HG03354 (cell line): ENCODE measurements around the gene PPP1R7.

ENCODE experiments used
- ATAC-seq: cut with Tn5 transposase; IDR thresholded peaks from one replicate; pipeline ENCODE4 v1.9.1; 2021; ENCODE audit warnings: mild to moderate bottlenecking; ENCODE audit not compliant: unreplicated experiment, poor library complexity, severe bottlenecking

PPP1R7 gene

DNA sequence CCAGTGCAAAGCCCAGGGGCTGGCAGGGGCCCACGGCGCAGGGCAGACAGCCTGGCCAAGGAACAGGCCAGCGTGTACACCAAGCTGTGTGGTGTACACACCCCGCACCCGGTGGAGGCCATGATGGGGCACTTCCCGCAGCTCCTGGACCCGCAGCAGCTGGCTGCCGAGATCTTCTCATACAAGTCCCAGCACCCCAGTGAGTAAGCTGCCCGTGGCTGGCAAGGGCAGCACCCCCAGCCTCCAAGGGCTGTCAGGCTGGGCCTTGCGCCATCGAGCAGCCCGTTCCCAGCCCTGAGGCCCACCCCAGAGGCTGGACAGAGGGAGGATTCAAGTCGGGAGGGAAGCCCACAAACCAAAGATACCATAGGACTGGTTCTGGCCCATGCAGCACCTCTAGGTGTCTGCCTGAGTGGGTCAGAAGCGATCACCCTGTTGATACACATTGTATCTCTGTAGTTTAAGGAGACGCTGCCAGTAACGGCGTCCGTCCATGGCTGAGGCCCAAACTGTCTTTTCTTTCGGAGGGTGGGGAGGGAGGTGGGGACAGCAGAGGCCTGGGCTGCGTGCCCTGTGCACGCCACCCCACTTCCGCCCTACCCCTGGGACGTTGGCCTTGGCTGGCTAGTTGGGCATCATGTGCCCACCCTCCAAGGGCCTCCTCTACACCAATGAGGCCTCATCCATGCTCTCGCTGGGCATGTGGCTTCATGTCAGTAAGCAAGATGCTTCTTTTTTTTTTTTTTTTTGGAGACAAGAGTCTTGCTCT lies 31.3 kb upstream of the PPP1R7 start:
- ATAC-seq: no peak

DNA sequence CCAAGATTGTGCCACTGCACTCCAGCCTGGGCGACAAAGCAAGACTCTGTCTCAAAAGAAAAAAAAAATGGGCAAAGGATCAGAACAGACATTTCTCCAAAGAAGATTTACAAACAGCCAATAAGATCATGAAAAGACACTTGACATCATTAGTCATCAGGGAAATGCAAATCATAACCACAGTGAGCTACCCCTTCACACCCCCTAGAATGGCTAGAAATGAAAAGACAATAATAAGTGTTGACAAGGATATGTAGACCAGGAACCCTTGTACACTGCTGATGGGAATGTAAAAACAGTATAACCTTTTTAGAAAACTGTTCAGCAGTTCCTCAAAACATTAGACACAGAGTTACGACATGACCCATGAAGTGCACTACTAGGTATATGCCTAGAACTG lies 29.8 kb upstream of the PPP1R7 start:
- ATAC-seq: no peak

DNA sequence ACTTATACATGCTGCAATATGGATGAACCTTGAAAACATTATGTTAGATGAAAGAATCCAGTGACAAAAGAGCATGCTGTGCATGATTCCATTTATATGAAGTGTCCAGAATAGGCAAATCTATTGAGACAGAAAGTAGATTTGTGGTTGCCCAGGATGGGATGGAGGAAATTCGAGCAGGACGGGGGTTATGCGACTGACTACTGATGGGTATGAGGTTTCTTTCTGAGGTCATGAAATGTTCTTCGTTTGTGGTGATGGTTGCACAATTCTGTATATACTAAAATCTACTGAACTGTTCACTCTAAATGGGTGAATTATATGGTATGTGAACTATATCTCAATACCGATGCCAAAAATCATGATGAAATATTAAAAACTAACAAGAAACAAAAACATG lies 29.3 kb upstream of the PPP1R7 start:
- no peak for ATAC-seq

DNA sequence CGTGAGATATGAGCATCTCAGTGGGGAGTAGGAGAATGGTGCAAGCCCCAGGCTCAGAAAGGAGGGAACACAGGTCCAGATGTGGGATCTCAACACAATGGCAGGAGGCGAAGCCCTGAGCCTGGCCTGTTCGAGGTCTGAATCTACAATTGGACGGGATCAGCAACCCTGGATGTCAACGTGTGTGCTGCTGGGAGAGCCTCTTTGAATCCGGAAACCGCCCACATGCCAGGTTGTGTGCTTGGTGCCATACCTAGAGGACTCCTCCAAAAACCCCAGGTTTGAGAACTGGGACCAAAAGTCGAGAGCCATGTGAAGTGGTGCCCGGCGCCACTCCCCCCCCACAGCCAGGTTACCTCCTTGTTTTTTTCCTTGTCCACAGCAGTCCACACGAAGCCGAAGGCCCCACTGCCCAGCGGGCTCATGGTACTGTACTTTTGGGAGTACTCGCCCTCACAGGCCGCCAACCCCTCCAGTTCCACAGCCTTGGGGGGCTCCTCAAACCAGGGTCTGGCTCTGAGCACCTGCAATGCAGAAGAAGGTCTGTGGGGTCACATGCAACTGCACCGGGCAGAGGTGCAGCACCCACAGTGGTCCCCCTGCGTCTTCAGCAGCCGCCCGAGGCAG lies 27.8 kb upstream of the PPP1R7 start:
- no peak for ATAC-seq

DNA sequence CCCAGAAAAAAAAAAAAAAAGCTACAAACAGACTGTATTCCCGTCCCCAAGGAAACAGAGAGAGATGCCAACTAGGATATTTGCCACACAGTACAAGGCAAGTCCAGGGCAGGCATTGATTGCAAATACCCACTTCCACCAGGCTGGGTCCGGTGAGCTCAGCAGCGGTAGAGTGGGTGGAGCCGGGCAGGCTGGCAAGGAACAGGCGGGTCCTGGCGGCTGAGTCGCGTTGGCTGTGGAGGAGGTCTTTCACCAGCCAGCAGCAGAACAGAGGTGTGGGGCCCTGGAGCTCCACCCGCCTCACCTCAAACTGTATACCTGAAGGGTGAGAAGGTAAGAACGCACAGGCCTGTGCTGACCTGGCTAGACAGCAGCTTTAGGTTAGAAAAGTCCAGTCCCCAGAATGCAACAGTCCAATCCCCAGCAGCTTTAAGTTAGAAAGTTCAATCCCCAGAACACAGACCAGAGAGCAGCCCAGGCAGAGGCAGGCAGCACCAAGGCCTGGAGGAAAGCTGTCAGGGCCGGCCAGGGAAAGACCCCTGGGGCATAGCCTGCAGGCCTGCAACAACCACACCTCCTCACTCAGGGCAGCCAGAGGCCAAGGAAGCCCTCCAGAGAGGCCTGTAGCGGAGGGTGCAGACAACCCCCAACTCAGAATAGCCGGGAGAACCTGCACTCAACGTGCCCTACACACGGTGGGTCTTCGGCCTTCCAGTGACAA lies 26.3 kb upstream of the PPP1R7 start:
- ATAC-seq: no peak

DNA sequence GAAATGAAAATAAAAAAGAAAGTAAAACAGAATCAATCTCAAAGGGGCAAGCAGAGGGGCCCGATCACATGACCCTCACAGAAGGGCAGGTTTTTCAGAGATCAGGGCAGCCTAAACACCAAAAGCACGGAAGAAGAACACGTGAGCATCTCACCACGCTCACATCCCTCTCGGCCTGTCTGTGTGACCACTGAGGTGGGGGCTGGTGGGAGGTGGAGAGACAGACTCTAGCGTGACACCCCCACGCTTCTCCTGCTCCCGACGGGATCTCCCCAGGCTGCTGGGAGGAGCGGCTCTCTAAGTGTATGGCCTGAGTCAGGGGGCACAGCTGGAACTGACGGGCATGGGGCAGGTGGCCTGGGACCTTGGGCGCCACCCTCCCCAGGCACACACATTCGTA lies 24.6 kb upstream of the PPP1R7 start:
- no peak for ATAC-seq

- ATAC-seq: no peak
These were observed 24.1 kb upstream of the PPP1R7 start for GRCh38 chr2:241126201-241126611.

DNA sequence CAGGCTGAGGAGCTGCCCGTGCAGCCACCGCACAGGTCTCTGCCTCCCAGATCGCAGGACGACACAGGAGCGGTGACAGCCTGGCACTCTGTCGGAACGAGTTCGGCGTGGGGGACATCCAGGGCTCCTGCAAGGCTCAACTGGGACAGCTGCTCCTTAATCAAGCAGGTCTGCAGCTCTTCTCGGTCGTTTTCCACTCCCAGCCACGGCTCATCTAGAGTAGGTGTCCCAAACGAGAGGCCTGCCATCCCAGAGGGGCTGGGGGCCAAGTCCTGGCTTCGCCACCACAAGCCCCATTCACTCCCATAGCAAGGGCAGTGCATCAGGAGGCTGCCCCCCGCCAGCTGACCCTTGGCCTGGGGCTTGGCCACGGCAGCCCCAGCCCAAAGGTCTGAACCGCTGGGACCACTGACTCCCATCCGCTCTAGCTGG lies 23.5 kb upstream of the PPP1R7 start:
- no peak for ATAC-seq

DNA sequence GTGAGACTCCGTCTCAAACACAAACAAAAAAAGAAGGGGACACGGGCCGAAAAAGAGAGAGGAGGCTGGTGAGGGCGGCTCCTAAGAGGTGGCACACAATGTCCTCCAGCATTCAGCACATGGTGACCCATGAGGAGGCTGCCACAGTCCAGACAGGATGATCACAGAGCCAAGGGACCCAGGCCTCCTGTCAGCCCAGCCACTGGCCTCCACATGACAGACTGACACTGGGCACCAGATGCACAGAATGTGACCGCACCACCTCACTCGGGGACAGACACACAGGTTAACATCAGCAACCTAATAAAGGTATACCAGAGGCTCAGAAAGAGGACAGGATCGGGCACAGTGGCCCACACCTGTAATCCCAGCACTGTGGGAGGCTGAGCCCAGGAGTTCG lies 22.0 kb upstream of the PPP1R7 start:
- no peak for ATAC-seq

DNA sequence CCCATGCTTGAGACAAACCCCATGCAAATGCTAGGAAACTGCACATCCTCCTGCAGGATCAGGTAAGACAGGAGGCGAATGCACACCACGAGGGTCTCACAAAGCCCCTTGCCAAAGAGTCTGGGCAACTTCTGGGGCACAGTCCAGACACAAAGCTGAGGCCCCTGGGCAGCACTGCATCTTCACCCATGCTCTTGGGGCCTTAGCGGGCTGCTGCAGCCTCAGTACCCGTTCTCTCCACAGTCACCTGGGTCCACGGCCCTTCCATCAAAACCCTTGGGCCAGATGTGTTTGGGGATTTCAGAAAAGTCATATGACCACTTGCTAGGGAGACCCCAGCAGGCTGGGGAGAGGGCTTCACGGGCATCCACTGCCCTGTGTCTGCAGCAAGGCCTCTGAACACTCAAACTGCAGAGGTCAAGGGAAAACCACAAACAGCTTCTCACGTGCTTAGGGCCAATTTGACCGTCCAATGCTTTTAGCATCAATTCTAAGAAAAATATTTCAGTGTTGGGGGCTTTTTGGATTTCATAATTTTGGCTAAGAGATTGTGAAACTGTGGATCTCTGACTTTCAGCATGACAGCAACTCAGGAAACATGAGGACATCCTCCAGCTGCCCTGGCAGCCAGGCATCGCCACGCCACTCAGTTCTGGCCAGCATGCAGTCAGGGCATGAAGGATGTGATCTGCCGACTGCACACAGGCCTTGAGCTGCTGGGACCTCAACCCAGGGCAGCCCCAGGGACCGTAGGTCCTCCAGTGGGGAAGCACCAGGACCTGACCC lies 21.0 kb upstream of the PPP1R7 start:
- no peak for ATAC-seq

GRCh38 chr2:241130316-241130715 lies 20.0 kb upstream of the PPP1R7 start:
- no peak for ATAC-seq

- no peak for ATAC-seq
These were observed 18.7 kb upstream of the PPP1R7 start for GRCh38 chr2:241131531-241131930.

DNA sequence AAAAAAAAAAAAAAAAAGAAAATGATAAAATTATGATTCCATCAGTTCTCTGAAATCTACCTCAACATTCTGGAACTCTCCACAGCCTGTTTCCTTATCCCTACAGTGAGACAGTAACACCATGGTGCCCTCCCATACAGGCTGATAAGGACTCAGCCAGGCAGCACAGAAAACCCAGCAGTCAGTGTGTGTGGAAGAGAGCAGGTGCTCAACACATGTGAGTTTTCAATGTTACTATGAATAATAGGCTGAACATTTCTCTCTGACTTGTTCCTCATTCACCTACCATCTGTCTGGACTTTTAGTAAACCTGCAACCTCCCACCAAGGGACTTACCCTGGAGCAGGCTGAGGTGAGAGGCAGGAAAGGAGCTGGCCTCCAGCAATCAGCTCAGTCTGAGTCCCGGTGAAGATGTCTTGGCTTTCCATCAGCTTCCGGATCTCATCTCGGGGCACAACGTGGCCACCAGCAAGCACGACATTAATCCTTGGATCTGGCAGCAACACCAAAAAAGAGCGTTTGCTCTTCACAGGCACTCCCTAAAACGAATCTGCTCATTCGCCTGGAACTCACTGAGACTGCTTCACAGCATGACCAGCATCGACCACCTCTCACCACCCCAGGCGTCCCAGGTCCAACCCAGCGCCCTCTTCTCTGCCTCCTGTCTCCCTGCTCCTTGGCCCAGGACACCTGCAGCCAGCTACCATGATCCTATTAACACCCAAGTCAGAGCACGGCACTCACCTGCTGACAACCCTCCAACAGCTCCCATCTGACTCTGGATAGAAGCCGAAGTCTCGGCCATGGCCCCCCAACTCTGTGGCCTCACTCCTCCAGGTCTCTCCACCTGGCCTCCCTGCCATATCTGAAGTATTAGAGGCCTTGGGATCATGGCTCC lies 17.5 kb upstream of the PPP1R7 start:
- ATAC-seq: no peak

- ATAC-seq: no peak
These were observed 16.8 kb upstream of the PPP1R7 start for GRCh38 chr2:241133436-241133820.

DNA sequence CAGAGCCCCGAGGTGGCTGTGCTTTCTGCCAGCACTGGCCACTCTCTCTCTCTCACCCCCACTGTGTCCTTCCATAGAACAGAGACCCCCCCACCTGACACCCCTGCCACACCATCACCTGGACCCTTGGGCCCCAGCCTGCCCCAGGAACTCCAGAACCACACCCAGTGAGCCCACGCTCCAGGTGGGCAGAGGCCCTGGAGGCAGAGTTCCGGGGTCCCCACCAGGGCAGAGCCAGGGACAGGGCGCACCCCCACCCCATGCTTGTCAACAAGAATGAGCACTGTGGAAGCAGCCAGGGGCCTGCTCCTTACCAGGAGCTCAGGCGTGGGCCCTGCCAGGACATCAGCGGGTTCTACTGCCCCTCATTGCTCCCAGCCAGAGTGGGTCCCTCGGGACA lies 15.6 kb upstream of the PPP1R7 start:
- ATAC-seq: no peak

DNA sequence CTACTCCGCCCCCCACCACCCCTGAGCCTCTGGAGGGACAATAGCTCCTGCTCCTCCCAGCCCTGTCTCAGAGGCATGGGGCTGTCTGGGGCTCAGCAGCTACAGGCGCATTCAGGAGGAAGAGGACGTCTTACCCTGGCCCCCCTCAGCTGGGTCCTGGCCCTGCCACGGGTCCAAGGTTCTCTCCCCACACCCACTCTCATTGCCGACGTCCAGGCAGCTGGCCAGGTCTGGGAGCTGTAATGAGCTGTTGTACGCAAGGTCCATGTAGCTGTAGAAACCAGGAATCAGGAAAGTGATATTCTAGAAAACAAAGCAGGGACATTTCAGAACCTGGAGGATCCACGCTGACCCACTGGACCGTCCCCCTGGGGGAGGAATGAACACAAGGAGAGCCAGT lies 14.5 kb upstream of the PPP1R7 start:
- no peak for ATAC-seq

GRCh38 chr2:241136191-241136590 lies 14.1 kb upstream of the PPP1R7 start:
- ATAC-seq: no peak

- no peak for ATAC-seq
These were observed 13.5 kb upstream of the PPP1R7 start for GRCh38 chr2:241136661-241137260.
